A673 (cell line): Measurements from ENCODE around the gene ANTXRL.
"Not testable (repeated sequence)": the region's sequence is repeated elsewhere in the genome, so short reads cannot be mapped to it uniquely, and the experiment has no call there.

Source experiments
- EZH2 ChIP-seq: fragments of 200-600 bp; sonication (generic); IDR thresholded peaks from 2 replicates; pipeline ENCODE4 v1.6.1; 2017; ENCODE audit warnings: borderline replicate concordance, low read depth, mild to moderate bottlenecking, mixed read lengths, antibody characterized with exemption, low read length; ENCODE audit not compliant: poor library complexity, severe bottlenecking
- TF ChIP-seq, protein P1 (sequence below): fragments of 300-800, 200-600 bp; sonication (generic); conservative IDR thresholded peaks from 2 replicates; pipeline ENCODE4 v1.5.1; 2017; ENCODE audit warnings: low read depth, mild to moderate bottlenecking, antibody characterized with exemption, low read length, moderate library complexity, mixed read lengths

DNA sequence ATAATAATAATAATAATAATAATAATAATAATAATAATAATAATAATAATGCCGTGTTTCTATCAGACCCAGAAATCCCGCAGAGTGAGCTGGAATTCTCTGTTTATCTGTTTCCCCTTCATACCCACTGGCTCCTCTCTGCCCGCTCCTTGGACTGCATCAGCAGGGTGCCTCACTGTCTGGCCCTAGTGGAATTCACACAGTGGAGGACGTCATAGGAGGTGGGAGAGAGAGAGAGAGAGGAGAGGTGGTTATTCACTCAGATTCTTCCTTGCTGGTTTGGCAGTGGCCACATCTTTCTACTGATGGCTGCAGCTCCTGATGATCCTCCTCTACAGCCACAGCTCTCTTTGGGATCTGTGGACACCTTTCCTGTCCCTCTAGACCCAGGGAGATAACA is 78.7 kb downstream of the ANTXRL start:
- not testable (repeated sequence) for TF ChIP-seq EZH2
- TF ChIP-seq, protein P1, sequence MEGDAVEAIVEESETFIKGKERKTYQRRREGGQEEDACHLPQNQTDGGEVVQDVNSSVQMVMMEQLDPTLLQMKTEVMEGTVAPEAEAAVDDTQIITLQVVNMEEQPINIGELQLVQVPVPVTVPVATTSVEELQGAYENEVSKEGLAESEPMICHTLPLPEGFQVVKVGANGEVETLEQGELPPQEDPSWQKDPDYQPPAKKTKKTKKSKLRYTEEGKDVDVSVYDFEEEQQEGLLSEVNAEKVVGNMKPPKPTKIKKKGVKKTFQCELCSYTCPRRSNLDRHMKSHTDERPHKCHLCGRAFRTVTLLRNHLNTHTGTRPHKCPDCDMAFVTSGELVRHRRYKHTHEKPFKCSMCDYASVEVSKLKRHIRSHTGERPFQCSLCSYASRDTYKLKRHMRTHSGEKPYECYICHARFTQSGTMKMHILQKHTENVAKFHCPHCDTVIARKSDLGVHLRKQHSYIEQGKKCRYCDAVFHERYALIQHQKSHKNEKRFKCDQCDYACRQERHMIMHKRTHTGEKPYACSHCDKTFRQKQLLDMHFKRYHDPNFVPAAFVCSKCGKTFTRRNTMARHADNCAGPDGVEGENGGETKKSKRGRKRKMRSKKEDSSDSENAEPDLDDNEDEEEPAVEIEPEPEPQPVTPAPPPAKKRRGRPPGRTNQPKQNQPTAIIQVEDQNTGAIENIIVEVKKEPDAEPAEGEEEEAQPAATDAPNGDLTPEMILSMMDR = not testable (repeated sequence)
